ENCODE results near the gene NRXN3. TPM values are rescaled to one million over a fixed set of nuclear protein-coding genes. Genes with fewer than 3 reads are reported as not detected.

Gene NRXN3
- total and polyA plus RNA-seq, 2 experiments from 2014 or later, result 1.0 to 1.8 TPM

GRCh38 chr14:79712302-79712950 is 1542.3 kb downstream of the NRXN3 start:
- H3K27me3 ChIP-seq (ENCODE audit: insufficient read depth), result no peaks in the 10 kb centered on the region

More at GRCh38 chr14:79712302-79712950, 1542.3 kb downstream of the NRXN3 start:
- no peaks in the 10 kb centered on the region for H3K4me1 ChIP-seq (ENCODE audit: insufficient read depth)
- H4K20me1 ChIP-seq (replicated peaks; ENCODE audit: insufficient read depth), result no peaks in the 10 kb centered on the region
- no peak overlapping the region for H2AFZ ChIP-seq
- H3K9me2 ChIP-seq (ENCODE audit: insufficient read depth), result no peaks in the 10 kb centered on the region
- H3K4me2 ChIP-seq, result no peak overlapping the region
- H3K27ac Mint-ChIP-seq, result no peak overlapping the region
- H3K36me3 Mint-ChIP-seq (ENCODE audit: low read depth), result no peaks in the 10 kb centered on the region
- H3K27ac ChIP-seq (ENCODE audit: low read depth), result no peak overlapping the region
- TF ChIP-seq STAT1 (IDR thresholded peaks at IDR 0.05; ENCODE audit: unreplicated experiment) (no peak), CTCF (conservative IDR thresholded peaks at IDR 0.05; ENCODE audit: low read depth in 2 of 2) (no peak), ZNF462 (CRISPR knock-in tag; IDR thresholded peaks at IDR 0.05) (no peak), CREB1 (CRISPR knock-in tag; IDR thresholded peaks at IDR 0.05; ENCODE audit: low read depth) (no peak), ZNF114 (CRISPR knock-in tag; IDR thresholded peaks at IDR 0.05) (no peak), EZH2phosphoT487 (IDR thresholded peaks at IDR 0.05; ENCODE audit: unreplicated experiment) (no peak), POLR2AphosphoS5 (IDR thresholded peaks at IDR 0.05; ENCODE audit: low read depth) (no peak), EZH2 (IDR thresholded peaks at IDR 0.05; ENCODE audit: low read depth, unreplicated experiment) (no peak), REST (IDR thresholded peaks at IDR 0.05; ENCODE audit: unreplicated experiment) (no peak), JUNB (IDR thresholded peaks at IDR 0.05; ENCODE audit: unreplicated experiment) (no peak), NANOG (IDR thresholded peaks at IDR 0.05; ENCODE audit: borderline replicate concordance) (no peak), ZNF331 (CRISPR knock-in tag; IDR thresholded peaks at IDR 0.05; ENCODE audit: low read depth) (no peak), ETS1 (IDR thresholded peaks at IDR 0.05) (no peak)
- H3K9me3 Mint-ChIP-seq, result no peaks in the 10 kb centered on the region
- H3K4me3 ChIP-seq, result no peak overlapping the region
- H3K27me3 Mint-ChIP-seq (ENCODE audit: insufficient read depth, low read depth, poor library complexity), result no peaks in the 10 kb centered on the region
- DNase-seq (ENCODE audit: low spot score), result no peak
- H3K79me2 ChIP-seq (replicated peaks; ENCODE audit: insufficient read depth), result no peaks in the 10 kb centered on the region
- ATAC-seq, result peak; percentile 40; the same call in 2 of the 3 replicates
- H3F3A ChIP-seq (replicated peaks; ENCODE audit: low read depth), result no peaks in the 10 kb centered on the region
- peaks cover 6% of the 10 kb centered on the region; the same call in 2 of the 3 replicates for H3K4me1 Mint-ChIP-seq
- no peaks in the 10 kb centered on the region; the same call in 1 of the 2 replicates for H3K36me3 ChIP-seq (ENCODE audit: insufficient read depth)
- no peak overlapping the region for H3K4me3 Mint-ChIP-seq

Measured in GM23338 (cell line).